GM10266 (cell line): Measurements from ENCODE around the gene DNASE2B.

Source experiments
- DNase-seq: peaks from one replicate; pipeline ENCODE4 v3.0.0; 2012; ENCODE audit errors: extremely low spot score
- TF ChIP-seq, protein P1 (sequence below): IDR thresholded peaks from 2 replicates; pipeline ENCODE4 v1.5.1; 2012; ENCODE audit warnings: mild to moderate bottlenecking, low read depth; ENCODE audit not compliant: control insufficient read depth, insufficient read depth; ENCODE audit errors: missing control alignments

The DNASE2B gene, protein sequence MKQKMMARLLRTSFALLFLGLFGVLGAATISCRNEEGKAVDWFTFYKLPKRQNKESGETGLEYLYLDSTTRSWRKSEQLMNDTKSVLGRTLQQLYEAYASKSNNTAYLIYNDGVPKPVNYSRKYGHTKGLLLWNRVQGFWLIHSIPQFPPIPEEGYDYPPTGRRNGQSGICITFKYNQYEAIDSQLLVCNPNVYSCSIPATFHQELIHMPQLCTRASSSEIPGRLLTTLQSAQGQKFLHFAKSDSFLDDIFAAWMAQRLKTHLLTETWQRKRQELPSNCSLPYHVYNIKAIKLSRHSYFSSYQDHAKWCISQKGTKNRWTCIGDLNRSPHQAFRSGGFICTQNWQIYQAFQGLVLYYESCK

GRCh38 chr1:84398175-84399155 is at the start of gene DNASE2B:
Gene DNASE2B, plus strand, starts transcription at chr1:84398484. Its CDS starts 81 bp downstream, at chr1:84398565.
- no peak for DNase-seq
- TF ChIP-seq, protein P1, sequence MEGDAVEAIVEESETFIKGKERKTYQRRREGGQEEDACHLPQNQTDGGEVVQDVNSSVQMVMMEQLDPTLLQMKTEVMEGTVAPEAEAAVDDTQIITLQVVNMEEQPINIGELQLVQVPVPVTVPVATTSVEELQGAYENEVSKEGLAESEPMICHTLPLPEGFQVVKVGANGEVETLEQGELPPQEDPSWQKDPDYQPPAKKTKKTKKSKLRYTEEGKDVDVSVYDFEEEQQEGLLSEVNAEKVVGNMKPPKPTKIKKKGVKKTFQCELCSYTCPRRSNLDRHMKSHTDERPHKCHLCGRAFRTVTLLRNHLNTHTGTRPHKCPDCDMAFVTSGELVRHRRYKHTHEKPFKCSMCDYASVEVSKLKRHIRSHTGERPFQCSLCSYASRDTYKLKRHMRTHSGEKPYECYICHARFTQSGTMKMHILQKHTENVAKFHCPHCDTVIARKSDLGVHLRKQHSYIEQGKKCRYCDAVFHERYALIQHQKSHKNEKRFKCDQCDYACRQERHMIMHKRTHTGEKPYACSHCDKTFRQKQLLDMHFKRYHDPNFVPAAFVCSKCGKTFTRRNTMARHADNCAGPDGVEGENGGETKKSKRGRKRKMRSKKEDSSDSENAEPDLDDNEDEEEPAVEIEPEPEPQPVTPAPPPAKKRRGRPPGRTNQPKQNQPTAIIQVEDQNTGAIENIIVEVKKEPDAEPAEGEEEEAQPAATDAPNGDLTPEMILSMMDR: no peak

DNA sequence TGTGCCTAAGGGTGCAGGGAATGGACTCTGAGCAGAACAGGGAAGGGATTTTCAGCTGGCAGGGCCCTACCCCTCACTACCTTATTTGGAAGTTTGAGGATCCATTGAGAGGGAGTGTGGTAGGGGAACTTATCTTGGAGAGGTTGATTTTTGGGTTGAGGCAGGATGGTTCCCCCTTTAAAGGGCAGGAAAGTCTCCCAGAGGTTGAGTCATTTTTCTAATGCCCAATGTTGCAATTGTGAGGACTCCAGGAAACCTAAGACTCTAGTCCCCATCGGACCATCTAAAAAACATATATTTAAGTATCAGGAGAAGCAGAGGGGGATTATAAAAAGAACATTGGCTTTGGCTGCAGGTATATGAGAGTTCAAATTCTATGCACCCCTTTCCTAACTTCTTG is 49.5 kb upstream of the DNASE2B start:
- DNase-seq: no peak
- TF ChIP-seq, protein P1: no peak

DNA sequence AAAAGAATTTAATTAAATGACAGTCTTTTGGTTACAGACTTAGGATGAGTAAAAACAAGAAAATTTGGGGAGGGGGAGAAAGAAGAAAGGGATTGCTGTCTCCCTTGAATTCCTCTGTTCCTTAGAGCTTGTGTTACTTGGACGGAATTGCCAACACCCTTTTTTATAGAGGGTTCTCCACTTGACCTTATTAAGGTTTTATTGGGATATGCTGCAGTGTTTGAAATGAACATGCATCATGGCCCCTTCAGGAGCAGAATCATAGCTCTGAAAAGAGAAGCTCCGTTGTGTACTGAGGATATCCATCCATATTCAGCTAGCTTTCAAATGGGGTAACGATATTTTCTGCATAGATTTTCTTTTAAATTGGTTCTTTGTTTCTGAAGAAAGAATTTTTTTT is 48.2 kb upstream of the DNASE2B start:
- TF ChIP-seq, protein P1: no peak
- DNase-seq: no peak

GRCh38 chr1:84350550-84350949 is 47.7 kb upstream of the DNASE2B start:
- no peak for DNase-seq
- TF ChIP-seq, protein P1: no peak

GRCh38 chr1:84352298-84353106 is 45.8 kb upstream of the DNASE2B start:
- TF ChIP-seq, protein P1: no peak
- no peak for DNase-seq

DNA sequence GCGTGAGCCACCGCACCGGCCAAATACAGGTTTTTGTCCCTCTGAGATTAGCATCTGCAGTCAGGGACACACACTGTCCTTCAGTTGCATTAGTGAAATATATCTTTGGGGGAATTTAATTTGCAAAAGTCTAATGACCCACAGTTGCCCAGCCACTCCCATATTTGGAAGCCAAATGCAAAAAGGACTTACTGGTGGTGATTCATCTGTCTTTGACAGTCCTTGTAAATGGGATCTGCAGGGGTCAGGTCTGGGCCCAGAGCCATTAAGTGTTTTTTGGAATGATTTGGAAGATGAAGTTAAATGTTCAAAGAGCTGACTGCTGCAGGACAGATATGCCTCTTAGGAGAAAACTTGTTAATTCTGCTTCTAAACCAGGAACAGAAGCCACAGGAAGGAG is 44.6 kb upstream of the DNASE2B start:
- TF ChIP-seq, protein P1: no peak
- no peak for DNase-seq
